ENCODE data around the gene OPCML.

Gene OPCML

DNA sequence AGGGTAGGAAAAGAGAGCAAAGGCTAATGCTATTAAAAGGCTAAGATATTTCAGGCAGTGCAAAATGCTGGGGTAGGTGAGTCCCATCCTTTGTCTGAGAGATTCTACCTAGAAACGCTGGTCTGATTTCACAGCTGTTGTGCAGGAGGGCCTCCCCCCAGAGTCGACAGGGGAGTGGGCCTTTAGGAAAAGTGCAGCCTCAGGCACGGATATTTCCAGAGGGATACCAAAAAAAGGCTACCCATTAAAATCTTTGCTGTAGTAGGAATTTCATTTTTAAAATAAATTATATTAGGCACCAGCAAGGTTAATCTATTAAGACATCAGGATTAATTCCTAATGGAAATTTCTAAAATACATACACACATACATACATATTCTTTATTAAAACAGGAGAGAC, 280.5 kb downstream of the OPCML start:
- DNase-seq (ENCODE audit: extremely low spot score, insufficient read length, low read depth) (no peak), FAIRE-seq (no peak)

DNA sequence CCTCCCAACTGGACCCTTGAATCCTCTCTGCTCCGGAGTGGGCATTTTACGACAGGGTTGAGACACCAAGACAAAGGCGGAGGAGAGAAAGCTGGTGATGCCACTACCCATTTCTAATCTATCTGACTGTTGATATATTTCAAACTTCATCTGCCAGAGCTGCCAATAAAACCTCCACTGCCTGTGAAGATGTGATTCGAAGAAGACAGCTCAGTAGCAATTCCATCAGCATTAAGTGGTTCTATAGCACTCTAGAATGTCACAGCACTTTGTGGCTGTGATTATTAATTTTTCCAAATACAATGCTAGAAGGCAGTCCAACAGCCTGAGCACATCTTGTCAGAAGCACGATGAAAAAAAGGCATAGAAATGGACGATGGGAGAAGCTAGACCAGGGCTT, 282.8 kb downstream of the OPCML start:
- FAIRE-seq (no peak), DNase-seq (ENCODE audit: extremely low spot score, insufficient read length, low read depth) (no peak)

DNA sequence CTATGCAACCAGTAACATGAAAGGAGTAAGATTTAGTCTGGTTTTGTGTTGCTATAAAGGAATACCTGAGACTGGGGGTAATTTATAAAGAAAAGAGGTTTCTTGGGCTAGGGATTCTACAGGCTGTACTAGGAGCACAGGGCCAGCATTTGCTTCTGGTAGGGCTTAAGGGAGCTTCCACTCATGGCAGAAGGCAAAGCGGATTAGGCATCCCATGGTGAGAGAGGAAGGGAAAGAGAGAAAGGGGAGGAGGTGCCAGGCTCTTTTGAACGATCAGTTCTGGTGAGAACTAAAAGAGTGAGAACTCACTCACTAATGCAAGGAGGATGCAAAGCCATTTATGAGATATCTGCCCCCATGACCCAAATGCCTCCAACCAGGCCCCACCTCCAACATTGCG, 283.2 kb downstream of the OPCML start:
- no peak for FAIRE-seq
- DNase-seq (ENCODE audit: extremely low spot score, insufficient read length, low read depth) = no peak

DNA sequence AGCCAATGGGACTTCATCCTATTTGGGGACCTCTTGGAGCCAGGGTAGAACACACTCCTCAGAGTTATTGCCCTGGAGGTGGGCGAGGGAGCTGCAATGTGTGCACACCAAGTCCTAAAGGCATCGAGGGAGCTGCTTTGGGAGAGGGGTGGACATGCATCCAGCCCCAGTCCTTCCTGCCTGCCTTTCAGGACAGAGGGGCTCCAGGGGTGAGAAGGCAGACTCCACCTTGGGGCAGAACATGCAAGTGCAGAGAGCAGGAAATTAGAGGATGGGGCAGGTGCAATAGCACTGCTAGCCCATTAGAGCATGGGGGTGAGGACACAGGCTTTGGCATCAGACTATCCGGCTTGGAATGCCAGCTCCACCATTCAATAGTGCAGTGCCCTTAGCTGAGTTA, 288.5 kb downstream of the OPCML start:
- DNase-seq (ENCODE audit: extremely low spot score, insufficient read length, low read depth) = no peak
- FAIRE-seq = no peak

DNA sequence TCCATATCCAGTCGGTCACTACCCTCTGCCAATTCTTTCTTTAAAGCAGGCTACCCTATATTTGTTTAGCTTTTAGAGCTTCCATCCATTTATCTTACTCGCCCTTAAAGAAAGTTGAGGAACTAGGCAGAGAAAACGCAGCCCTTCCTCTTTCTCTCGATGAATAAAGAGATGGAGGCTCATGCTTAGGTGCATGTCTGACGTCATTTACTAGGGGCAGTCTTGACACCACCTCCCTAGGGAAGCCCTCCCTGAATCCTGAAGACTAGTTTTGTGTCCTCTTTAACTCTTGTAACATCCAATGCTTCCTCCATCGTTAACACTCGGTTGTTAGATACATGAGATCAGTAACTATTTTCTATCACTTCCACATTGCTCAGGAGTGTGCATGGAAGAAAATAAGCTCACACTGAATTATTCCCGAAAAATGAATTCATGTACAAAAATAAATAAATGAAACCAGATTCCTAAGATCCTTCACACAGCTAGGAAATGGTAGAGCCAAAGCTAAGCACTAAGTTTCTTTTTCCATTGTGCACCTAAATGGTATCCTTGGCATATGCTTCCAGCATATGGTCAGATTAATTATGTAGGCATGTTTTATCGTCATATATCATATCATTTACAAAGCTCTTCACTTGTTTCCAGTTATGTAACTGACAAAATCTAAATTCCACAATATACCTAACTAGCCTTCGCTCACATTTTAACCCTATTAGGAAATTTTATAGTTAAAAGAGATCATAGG, 291.2 kb downstream of the OPCML start:
- FAIRE-seq (no peak), DNase-seq (ENCODE audit: extremely low spot score, insufficient read length, low read depth) (no peak)

DNA sequence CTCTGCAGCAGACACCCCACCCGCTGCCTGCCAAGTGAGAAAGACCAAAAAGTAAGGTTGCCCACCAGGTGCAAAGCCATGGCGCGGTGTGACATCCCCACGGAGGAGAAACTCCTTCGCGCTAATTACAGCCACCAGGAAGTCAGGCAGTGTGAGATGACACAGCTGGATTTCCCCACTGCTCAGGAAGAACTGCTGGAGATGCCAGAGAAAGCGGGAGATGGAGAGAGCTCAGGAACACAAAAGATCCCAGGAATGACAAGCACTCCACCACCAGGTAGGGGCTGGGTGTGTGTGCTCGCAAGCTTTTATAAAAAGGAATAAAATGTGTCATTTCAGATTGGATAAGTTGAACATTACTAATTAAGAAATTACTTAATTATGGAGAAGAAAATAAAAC, 292.7 kb downstream of the OPCML start:
- FAIRE-seq (no peak), DNase-seq (ENCODE audit: extremely low spot score, insufficient read length, low read depth) (no peak)

DNA sequence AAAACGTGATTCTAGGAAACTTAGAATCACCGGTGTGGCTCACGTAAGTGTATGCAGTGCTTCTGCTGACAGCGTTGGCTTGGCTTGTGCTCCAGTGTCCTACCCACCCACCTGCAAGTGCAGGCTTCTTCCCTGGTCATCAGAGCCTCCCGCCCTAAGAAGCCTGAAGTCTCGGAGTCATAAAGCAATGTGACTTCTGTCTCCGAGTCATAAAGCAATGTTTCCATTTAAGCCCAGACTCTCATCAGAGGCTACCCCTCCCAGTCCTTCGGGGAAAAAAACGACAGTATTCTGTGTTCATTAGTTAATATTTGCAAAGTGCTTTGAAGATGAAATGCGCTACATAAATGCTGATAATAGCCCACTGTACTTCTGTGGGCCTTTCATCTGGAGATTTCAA, 293.8 kb downstream of the OPCML start:
- DNase-seq (ENCODE audit: extremely low spot score, insufficient read length, low read depth) = no peak
- FAIRE-seq = no peak

DNA sequence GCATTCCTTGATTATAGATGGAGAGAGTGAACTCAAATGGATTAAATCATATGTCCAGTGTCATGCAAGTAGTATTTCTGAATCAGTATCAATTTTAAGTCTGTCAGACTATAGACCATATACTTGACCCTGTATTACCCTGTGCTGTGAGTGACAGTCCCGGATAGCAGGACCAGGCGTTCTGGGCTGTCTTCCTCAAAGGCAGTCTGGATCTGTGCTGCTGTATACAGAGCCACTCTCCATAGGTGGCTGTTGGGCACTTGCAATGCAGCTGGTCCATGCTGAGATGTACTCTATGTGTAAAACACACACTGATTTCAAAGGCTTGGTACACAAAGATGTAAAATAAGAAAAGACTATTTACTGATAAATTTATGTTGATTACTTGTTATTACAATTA, 294.3 kb downstream of the OPCML start:
- no peak for DNase-seq (ENCODE audit: extremely low spot score, insufficient read length, low read depth)
- FAIRE-seq = no peak

DNA sequence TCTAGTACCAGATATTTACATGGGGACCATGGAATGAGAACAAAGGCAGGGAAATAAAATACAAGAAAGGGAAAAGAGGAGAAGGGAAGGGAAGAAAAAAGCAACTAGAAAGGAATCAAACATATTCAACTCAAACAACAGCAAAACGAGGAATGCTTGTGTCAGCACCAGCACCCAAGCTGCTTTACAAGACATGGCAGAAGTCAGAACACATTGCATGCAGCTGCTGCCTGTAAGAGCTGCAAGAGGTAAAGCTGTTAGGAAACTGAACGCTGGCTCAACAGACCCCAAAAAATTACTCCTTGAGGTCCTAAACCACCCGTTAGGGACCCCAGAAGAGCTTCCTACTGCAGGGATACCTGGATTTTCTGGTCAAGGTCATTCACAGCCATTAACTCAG, 296.9 kb downstream of the OPCML start:
- FAIRE-seq = no peak

DNA sequence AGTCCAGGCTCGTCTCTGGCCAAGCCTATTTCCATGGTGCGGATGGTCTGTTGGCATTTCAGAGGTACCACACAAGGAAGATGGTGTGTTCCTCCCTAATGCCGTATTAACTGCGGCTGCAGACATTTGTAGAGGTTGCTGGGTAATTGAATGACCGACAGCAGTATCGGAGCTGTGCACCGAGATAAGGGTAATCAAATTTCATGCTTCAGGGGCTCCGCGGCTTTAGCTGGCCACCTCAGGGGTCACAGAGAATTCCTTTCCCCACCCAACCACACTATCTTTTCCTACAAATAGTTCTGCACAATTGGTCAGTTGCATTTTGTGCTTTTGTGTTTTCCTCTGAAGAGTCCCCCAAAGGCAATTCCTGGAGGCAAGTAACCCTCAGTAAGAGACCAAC, 297.4 kb downstream of the OPCML start:
- FAIRE-seq = no peak
- no peak for DNase-seq (ENCODE audit: extremely low spot score, insufficient read length, low read depth)

More for the DNA sequence above, 296.9 kb downstream of the OPCML start:
- no peak for DNase-seq (ENCODE audit: extremely low spot score, insufficient read length, low read depth)

DNA sequence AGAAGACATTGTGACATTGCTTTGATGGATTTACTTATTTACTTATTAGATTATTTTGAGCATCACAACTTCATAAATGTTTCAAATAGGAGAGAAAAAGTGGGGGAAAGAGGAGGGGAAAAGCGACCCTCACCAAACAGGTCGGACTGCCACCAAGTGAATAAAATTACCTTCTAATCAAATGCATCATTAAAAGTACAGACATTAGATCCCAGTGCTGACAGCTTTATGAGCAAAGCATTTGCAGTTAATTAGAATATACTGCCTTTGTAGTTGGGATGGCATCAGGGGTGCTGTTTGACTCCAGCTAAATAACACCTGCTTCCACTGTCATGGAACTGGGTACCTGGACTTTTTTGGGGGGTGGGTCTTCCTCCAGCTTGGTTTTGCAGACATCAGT, 299.6 kb downstream of the OPCML start:
- FAIRE-seq (no peak), DNase-seq (ENCODE audit: extremely low spot score, insufficient read length, low read depth) (no peak)

DNA sequence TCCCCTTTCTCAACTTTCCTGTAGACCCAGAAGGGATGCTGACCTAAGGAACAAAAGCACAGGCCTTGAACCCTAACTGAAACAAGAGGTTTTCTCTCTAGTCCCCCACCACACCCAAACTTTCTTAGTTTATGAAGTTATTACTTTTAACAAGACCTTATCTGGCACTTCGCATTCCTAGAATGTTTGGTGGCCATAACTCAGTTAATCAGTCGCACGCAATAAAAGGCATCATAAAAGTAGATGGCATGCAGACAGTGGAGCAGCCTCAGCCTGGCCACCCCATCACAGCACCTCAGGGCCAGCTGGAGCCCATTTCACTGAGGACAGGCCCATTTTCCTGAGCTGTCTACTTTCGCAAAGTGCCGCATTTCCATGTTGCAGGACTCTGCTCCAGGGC, 301.9 kb downstream of the OPCML start:
- no peak for FAIRE-seq
- DNase-seq (ENCODE audit: extremely low spot score, insufficient read length, low read depth) = no peak

DNA sequence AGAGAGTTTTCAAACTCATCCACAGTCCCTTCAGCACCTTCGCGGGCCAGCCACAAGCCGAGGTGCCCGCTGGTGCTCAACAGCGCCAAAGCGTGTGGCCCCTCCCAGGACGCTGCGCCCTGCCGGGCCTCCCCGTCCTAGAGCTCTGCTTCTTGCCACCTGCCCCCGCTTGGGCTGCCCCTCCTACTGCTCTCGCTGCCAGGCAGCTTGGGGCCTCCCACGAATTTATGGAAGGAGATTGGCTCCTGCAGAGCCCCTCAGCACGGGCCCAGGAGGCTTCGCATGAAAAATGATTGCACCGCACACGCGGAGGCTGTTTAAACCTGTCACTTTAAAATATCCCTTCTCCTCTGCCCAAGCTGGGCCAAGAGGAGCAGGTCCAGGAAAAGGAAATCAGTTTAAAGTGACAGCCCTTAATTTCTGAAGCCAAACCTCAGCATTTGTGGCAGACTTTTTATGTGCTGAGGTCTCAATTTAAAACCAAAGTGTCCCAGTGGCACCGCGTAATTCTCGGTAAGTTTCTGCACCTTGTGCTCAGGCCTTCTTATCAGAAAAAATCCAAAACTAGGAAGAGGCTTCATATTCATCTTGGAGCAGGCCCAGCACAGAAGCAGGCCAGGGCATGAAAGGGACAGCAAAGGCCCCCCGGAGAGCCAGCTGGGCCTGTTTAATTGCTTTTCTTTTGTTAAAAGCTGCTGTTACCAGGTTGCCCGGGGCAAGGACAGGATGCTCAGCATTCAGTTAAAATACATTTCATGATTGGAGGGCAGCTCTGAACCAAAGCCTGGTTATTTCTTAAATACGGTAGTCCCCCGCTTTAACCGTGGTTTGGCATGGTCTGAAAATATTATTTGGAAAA, 303.6 kb downstream of the OPCML start:
- DNase-seq (ENCODE audit: extremely low spot score, insufficient read length, low read depth) (no peak), FAIRE-seq (no peak)

DNA sequence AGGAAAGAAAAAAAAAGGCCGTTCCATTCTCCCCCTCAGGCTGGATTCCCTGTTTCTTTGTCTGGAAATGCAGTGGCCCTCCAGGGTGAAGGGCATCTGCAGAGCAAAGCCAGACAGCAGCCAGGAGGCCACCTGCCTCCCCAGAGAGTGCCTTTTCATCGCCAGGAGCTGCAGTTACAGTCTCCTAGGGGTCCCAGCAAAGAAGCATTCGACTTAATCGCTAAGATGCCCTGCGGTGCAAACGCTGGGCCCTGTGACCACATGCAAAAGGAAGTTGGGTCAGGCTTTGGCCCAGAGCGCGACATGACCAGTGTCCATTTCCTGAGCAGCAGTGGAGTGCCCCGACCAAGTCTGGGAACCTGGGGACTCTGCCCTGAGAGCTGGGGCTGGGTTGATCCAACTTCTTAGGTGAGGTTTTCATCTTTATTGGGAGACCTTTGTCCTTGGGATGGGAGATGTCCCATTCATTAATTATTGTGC, 304.6 kb downstream of the OPCML start:
- no peak for DNase-seq (ENCODE audit: extremely low spot score, insufficient read length, low read depth)
- no peak for FAIRE-seq

DNA sequence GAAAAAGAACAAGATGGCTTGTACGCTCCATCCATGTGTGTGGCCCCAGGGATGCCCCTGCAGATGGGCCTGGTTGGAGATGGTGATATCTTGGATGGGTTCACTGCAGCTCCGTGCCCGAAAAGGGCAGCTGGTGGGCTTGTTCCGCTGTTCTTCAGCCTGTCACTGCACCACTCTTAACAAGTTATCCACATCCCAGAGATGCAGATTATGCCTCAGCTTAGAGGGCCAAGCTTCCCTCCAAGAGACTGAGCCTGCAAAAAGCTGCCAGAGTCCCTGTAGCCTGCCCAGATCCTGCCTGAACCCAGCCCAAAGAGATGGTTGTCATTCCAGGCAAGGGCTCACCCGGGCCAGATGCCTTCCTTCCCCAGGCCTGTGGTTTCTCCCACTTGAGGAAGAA, 308.0 kb downstream of the OPCML start:
- DNase-seq (ENCODE audit: extremely low spot score, insufficient read length, low read depth) (no peak), FAIRE-seq (no peak)

DNA sequence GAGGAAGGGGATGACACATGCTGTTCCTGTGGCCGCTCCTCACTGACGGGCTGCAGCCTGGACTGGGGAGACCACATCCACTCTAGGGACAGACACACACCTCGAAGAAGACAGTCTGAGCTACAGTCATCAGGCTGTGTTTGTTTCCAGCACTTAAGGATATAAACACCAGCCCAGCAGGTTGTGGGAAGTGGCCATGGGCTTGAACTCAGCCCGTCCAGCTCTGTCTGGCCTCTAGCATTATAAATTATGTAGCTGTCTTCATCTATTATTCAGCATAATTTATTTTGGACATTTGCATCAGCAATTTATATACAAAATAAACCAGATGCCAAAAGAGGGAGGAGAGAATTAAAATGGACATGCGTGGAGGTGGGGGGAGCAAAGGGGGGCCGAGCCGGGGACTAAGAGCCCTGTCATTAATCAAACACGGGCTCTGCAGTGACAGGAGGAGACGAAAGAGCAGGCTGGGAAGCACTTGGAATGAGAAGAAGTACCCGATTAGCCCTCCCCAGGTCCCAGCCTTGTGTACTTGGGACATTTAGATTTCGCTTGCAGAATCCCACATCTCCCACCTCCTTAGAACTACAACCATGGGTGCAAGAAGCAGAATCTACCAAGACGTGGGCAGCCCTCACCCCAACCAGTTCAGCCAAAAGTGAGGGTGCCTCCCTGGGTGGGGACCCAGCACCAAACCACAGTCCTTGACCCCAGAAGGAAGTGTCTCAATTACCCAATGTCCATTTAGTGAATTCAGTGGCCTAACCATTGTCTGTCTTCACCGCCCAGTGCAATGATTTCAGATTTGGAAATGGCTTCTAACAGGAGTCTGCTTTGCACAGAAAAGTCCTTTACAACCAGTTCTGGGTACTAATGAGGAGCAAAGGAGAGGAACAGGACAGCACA, 309.6 kb downstream of the OPCML start:
- no peak for DNase-seq (ENCODE audit: extremely low spot score, insufficient read length, low read depth)
- no peak for FAIRE-seq

DNA sequence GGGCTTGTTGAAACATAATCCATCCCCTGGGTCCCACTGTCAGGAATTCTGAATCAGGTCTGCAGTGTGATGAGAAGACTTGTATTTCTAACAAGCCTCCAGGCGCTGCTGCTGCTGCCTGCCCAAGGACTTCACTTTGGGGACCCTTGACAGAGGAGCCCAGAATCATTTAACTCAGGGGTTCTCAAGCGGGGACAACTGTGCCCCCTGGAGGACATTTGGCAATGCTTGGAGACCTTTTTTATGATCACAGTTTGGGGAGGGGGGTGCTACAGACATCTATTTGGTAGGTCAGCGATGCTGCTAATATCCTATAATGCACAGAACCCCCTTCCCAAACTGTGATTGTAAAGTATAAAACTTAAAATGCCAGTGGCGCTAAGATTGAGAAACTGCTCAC, 312.8 kb downstream of the OPCML start:
- no peak for DNase-seq (ENCODE audit: extremely low spot score, insufficient read length, low read depth)
- FAIRE-seq = no peak

DNA sequence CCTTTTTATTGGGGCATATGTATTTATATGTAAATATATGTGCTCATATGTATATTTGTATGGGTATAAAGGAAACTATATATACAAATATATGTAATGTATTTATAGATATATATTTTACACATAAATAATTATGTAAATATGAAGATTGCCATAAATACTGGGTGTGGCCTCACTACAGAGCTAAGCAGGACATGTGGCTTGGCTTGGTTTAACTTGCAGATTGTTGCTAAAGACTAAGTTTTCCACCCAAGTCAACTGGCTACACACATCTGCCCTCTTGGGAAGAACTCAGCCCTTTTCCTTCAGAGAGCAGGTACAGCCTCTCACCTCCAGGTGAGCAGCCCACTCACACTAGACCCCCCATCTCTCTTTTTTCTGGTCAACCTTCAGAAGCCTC, 315.5 kb downstream of the OPCML start:
- no peak for FAIRE-seq
- DNase-seq (ENCODE audit: extremely low spot score, insufficient read length, low read depth) = no peak

DNA sequence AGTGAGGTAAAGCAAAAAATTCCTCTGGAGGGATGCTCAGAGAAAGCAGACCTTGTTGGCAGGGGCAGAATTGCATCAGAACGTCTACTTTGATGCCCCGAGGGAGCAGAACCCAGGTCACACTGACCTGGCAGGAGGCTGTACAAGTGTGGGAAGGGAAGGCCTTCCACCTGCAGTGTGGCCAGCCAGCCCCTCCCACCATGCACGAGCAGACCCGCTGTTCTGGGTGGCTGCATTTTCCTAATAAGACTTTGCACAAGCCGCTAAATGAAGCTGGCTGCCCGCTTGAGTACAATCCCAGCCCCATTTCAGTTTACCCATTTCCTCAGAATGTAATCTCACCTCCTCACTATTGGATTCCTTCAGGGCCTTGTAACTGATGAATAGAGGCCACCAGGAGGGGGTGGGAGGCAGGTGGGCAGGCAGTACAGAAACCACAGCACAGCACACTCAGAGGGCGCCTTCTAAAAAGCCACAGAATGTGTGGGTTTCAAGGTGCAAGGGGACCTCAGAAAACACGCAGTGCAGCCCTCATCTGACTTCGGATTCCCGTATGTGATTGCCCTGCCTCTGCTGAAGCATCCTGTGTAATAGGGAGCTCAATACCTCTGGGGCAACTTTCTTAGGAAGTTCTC, 316.6 kb downstream of the OPCML start:
- no peak for DNase-seq (ENCODE audit: extremely low spot score, insufficient read length, low read depth)
- no peak for FAIRE-seq

DNA sequence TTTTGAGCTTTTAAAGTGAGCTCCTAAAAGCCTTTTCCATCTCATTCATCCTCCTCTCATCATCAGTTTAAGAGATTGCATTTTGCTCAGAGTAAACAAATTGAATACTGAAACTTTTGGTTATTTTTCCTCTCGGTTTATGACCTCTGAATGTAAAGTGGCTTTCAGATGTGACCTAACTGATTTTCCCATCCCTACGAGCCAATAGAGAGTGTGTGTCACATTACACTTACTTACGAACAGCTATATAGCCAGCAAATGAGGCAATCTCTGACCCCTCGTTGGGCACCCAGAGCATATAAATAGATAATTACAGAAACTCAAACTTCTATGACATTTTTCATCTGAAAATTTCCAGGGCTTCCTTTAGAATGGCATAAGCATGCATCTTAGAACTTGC, 317.7 kb downstream of the OPCML start:
- no peak for DNase-seq (ENCODE audit: extremely low spot score, insufficient read length, low read depth)
- FAIRE-seq = no peak
